ENCODE results near the gene SLC6A18. TPM values are rescaled to one million over a fixed set of nuclear protein-coding genes. Genes with fewer than 3 reads are reported as not detected.
A peak's percentile ranks its signal among the peaks of the same experiment; 100 is the strongest.

Gene SLC6A18
- total RNA-seq, 4 donors from 2014 or later = not detected

DNA sequence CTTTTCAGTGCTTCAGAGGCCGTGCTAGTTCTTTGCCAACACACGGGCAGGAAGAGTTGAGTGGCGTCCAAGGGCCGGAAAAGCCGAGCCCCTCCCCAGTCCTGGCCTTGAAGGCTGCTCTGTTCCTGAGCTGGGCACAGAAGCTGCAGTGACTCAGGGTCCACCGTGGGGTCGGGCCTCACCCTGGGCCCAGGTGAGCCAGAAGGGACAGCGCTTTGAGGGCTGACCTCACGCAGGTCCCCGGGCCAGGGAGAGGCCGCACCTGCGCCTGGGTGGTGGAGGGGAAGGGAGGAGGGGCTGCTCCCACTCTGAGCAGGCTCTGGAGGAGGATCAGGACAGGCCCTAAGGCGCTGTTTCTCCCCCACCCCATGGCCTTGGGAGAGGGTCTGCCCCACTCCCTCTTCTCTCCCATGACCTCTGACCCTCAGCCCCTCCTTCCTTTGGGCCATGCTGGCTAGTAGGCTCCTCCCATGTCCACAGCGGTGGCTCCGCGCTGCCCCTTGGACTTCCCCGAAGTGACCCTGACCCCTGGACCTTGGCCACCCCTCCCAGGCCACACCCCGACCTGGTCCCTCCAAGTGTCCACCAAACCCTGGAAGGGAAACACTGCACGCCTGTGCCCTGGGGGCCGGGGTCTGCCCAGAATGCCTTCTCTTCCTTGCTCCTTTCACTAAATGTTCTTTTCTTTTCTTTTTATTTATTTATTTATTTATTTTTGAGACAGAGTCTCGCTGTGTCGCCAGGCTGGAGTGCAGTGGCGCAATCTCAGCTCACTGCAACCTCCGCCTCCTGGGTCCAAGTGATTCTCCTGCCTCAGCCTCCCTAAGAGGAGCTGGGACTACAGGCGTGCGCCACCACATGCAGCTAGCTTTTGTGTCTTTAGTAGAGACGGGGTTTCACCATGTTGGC lies 43.5 kb upstream of the SLC6A18 start:
- Histone ChIP-seq H3K4me3 (no peak overlapping the region), H3K27ac (peak overlapping the region in 1 of 4 donors; percentile 54), H3K36me3 (no peaks in the 10 kb centered on the region), H3K4me1 (peaks cover 0 to 15% (median 5%) of the 10 kb centered on the region in 4 donors), H3K9me3 (no peaks in the 10 kb centered on the region), H3K27me3 (peaks cover 0 to 7% of the 10 kb centered on the region in 2 donors)
- DNase-seq (ENCODE audit: low spot score in 2 of 2) = no peak
- no peak for TF ChIP-seq EP300 (IDR thresholded peaks at IDR 0.05)
- TF ChIP-seq, protein P1, sequence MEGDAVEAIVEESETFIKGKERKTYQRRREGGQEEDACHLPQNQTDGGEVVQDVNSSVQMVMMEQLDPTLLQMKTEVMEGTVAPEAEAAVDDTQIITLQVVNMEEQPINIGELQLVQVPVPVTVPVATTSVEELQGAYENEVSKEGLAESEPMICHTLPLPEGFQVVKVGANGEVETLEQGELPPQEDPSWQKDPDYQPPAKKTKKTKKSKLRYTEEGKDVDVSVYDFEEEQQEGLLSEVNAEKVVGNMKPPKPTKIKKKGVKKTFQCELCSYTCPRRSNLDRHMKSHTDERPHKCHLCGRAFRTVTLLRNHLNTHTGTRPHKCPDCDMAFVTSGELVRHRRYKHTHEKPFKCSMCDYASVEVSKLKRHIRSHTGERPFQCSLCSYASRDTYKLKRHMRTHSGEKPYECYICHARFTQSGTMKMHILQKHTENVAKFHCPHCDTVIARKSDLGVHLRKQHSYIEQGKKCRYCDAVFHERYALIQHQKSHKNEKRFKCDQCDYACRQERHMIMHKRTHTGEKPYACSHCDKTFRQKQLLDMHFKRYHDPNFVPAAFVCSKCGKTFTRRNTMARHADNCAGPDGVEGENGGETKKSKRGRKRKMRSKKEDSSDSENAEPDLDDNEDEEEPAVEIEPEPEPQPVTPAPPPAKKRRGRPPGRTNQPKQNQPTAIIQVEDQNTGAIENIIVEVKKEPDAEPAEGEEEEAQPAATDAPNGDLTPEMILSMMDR (IDR thresholded peaks at IDR 0.05) = no peak
- TF ChIP-seq POLR2A (IDR thresholded peaks at IDR 0.05) = no peak
- WGBS, 2 donors = 67 to 72% methylated on average over 27 of the region's 27 CpGs

DNA sequence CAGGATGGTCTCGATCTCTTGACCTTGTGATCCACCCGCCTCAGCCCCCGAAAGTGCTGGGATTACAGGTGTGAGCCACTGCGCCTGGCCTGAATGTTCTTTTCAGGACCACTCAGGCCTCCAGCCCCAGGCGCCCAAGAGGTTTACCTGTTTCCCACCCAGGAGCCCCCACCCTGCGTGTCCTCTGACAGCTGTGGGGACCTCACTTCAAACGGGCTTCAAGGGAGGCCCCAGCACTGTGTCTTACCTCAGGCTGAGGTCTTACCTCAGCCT lies 42.9 kb upstream of the SLC6A18 start:
- Histone ChIP-seq H3K4me1 (peaks cover 0 to 15% (median 5%) of the 10 kb centered on the region in 4 donors), H3K27ac (peak overlapping the region in 3 of 4 donors; percentile 28 to 66 (median 54)), H3K27me3 (peaks cover 0 to 8% of the 10 kb centered on the region in 2 donors), H3K9me3 (no peaks in the 10 kb centered on the region), H3K36me3 (no peaks in the 10 kb centered on the region), H3K4me3 (no peak overlapping the region)
- TF ChIP-seq EP300 (IDR thresholded peaks at IDR 0.05) (no peak), POLR2A (IDR thresholded peaks at IDR 0.05) (no peak)
- TF ChIP-seq, protein P1 (IDR thresholded peaks at IDR 0.05) = no peak
- DNase-seq (ENCODE audit: low spot score in 2 of 2) = no peak
- WGBS, 2 donors = 83 to 85% methylated on average over 7 of the region's 7 CpGs

DNA sequence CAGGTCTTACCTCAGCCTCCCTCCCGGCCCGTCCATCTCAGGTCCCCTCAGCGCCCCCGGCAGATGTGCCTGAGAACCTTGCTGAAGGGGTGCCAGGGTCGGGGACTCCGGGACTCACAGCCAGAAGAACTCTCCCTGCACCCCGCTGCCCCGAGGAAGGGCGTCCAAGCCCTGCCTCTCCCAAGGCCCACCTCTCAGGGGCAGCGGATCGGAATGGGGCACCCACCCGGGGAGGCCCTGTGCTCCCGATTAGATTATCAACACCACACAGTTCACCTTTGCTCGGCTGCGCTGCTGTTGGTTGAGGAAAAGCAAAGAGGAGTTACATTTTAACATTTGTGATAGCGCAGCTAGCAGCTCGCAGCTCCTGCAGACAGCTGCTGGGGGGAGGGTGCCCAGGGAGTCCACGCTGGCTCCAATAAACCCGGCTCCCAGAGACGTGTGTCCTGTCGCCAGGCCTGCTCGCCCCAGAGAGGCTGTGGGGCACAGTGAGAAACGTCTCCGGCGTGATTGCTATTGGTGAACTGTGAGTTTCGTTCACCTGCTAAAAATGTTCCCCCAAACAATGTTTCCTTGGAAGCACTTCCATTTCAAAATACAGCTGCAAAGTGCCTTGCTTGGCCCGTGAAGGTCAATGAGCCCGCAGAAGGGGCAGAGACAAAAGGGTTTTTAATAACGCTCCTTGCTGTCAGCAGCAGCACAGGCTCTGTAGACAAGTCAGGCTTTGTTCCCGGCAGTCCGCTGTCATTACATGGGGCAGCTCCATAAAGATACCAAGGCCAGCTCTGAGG lies 42.4 kb upstream of the SLC6A18 start:
- DNase-seq (ENCODE audit: low spot score in 2 of 2) = no peak
- no peaks in the 10 kb centered on the region for H3K9me3 ChIP-seq
- no peaks in the 10 kb centered on the region for H3K36me3 ChIP-seq
- H3K27ac ChIP-seq = peak overlapping the region in 3 of 4 donors; percentile 28 to 66 (median 54)
- peaks cover 0 to 15% (median 5%) of the 10 kb centered on the region in 4 donors for H3K4me1 ChIP-seq
- no peak overlapping the region for H3K4me3 ChIP-seq
- H3K27me3 ChIP-seq = peaks cover 0 to 14% of the 10 kb centered on the region in 2 donors
- 41 to 46% methylated on average over 25 to 31 of the region's 31 CpGs for WGBS, 2 donors
- TF ChIP-seq EP300 (IDR thresholded peaks at IDR 0.05) (no peak), POLR2A (IDR thresholded peaks at IDR 0.05) (no peak)
- TF ChIP-seq, protein P1 (IDR thresholded peaks at IDR 0.05) = no peak

DNA sequence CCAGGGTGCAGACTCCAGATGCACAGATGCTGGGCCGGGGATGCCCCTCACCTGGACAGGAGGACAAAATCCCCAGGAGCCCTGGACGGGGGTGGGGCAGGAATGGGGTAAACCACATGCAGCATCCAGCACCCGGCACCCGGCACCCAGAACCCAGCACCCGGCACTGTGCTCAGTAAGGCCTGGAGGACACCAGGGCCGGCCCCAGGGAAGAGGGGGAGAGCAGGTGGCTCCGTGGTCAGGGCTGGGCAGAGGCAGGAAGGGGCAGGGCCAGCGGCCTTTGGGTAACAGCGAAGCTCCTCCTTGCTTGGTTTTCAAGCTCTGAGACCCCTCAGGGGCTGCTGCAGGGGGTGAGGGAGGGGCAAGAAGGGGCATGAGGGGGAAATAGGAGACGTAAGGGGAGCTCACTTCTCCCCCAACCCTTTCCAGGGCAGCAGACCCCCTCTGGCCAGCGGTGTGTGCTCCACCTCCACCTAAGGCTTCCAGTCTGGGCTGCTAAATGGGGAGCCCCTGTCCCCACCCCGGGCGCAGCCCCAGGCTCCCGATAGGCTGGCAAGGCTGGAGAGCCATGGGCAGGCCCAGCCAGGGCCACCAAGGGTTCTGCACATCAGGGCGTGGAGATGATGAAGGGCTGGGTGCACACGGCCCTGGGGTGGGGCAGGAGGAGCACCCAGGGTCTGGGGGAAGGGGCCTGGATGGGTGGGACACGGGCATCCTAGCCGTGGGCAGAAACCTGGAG lies 41.6 kb upstream of the SLC6A18 start:
- H3K27ac ChIP-seq = peak overlapping the region in 1 of 4 donors; percentile 66
- H3K9me3 ChIP-seq = no peaks in the 10 kb centered on the region
- peaks cover 0 to 15% (median 5%) of the 10 kb centered on the region in 4 donors for H3K4me1 ChIP-seq
- no peak overlapping the region for H3K4me3 ChIP-seq
- H3K27me3 ChIP-seq = peaks cover 0 to 14% of the 10 kb centered on the region in 2 donors
- 60 to 61% methylated on average over 9 to 18 of the region's 18 CpGs for WGBS, 2 donors
- DNase-seq (ENCODE audit: low spot score in 2 of 2) = no peak
- TF ChIP-seq, protein P1 (IDR thresholded peaks at IDR 0.05) = no peak
- no peak for TF ChIP-seq EP300 (IDR thresholded peaks at IDR 0.05)
- TF ChIP-seq POLR2A (IDR thresholded peaks at IDR 0.05) = no peak
- H3K36me3 ChIP-seq = no peaks in the 10 kb centered on the region

Data from tibial nerve (tissue), 4 donors.